Transverse colon (tissue), 3 donors: ENCODE measurements around the gene CARF.

Experiments used
- CTCF ChIP-seq, 5 experiments: fragments of 200-600 bp in 3 of 5; fragments of 450-650 bp in 2 of 5; sonication (generic) in 3 of 5; IDR thresholded peaks; 1 replicate in 2 of 5; 2 replicates in 3 of 5; pipeline ENCODE4 v1.5.1; 2016 to 2017; ENCODE audit warnings: antibody characterized with exemption in 5 of 5, inconsistent platforms in 3 of 5, mild to moderate bottlenecking in 2 of 5, moderate library complexity in 1 of 5
- POLR2A ChIP-seq: fragments of 450-650 bp; IDR thresholded peaks from one replicate; pipeline ENCODE4 v1.6.1; 2016; ENCODE audit warnings: antibody characterized with exemption, mild to moderate bottlenecking, moderate library complexity

- TF ChIP-seq POLR2A (no peak), CTCF (IDR thresholded peaks at IDR 0.05) (no peak)
Observed at GRCh38 chr2:203002054-203002821, 90.2 kb downstream of the CARF start.
